Measurements from ENCODE around the gene EP300. TPM values are rescaled to one million over a fixed set of nuclear protein-coding genes. Genes with fewer than 3 reads are reported as not detected.

Gene EP300
- polyA plus RNA-seq, 1 experiment: 19.6 TPM

- peaks cover 4% of the 10 kb centered on the region for H3K27me3 ChIP-seq (ENCODE audit: control insufficient read depth, insufficient read depth, low read length)
- H3K4me3 ChIP-seq (ENCODE audit: low read depth, low read length): peak within 1 kb of the TSS; percentile 99
- no peak for TF ChIP-seq CTCF (IDR thresholded peaks at IDR 0.05; ENCODE audit: low read depth, low read length)
- DNase-seq (ENCODE audit: low read depth, low spot score): peak; percentile 82
- ChIA-PET POLR2A (no interaction called here), CTCF (no interaction called here)
- no peaks in the 10 kb centered on the region for H3K9me3 ChIP-seq (ENCODE audit: control insufficient read depth, insufficient read depth, low read length)
- H3K27ac ChIP-seq (ENCODE audit: low read depth, low read length): no peak within 1 kb of the TSS
These were observed 112.9 kb downstream of the EP300 start, which contains the start of gene L3MBTL2 for GRCh38 chr22:41204992-41205900. Gene L3MBTL2 (plus strand): TSS chr22:41205312. CDS start chr22:41205363, 51 bp downstream.

GRCh38 chr22:41206719-41207118 is 114.3 kb downstream of the EP300 start:
- Histone ChIP-seq H3K27me3 (ENCODE audit: control insufficient read depth, insufficient read depth, low read length) (no peaks in the 10 kb centered on the region), H3K4me3 (ENCODE audit: low read depth, low read length) (no peak overlapping the region), H3K9me3 (ENCODE audit: control insufficient read depth, insufficient read depth, low read length) (no peaks in the 10 kb centered on the region), H3K27ac (ENCODE audit: low read depth, low read length) (no peak overlapping the region)
- POLR2A ChIA-PET: interaction anchor here (0.9 kb wide), 1 partner anchor 11 kb away, joined by 4 read pairs; no protein-coding TSS in a partner anchor
- CTCF ChIA-PET: interaction anchor here (1.0 kb wide), 1 partner anchor 8 kb away, joined by 3 read pairs; no protein-coding TSS in a partner anchor
- DNase-seq (ENCODE audit: low read depth, low spot score): no peak
- no peak for TF ChIP-seq CTCF (IDR thresholded peaks at IDR 0.05; ENCODE audit: low read depth, low read length)

- ChIA-PET CTCF (no interaction called here), POLR2A (no interaction called here)
- Histone ChIP-seq H3K4me3 (ENCODE audit: low read depth, low read length) (no peak overlapping the region), H3K9me3 (ENCODE audit: control insufficient read depth, insufficient read depth, low read length) (peaks cover 12% of the 10 kb centered on the region), H3K27ac (ENCODE audit: low read depth, low read length) (no peak overlapping the region), H3K27me3 (ENCODE audit: control insufficient read depth, insufficient read depth, low read length) (no peaks in the 10 kb centered on the region)
- TF ChIP-seq CTCF (IDR thresholded peaks at IDR 0.05; ENCODE audit: low read depth, low read length): no peak
- no peak for DNase-seq (ENCODE audit: low read depth, low spot score)
These were observed 123.0 kb downstream of the EP300 start for GRCh38 chr22:41215409-41215808.

GRCh38 chr22:41215926-41216325 is 123.5 kb downstream of the EP300 start:
- no peak for DNase-seq (ENCODE audit: low read depth, low spot score)
- CTCF ChIA-PET: no interaction called here
- TF ChIP-seq CTCF (IDR thresholded peaks at IDR 0.05; ENCODE audit: low read depth, low read length): no peak
- POLR2A ChIA-PET: no interaction called here
- no peaks in the 10 kb centered on the region for H3K27me3 ChIP-seq (ENCODE audit: control insufficient read depth, insufficient read depth, low read length)
- peaks cover 12% of the 10 kb centered on the region for H3K9me3 ChIP-seq (ENCODE audit: control insufficient read depth, insufficient read depth, low read length)
- peak overlapping the region; percentile 31 for H3K27ac ChIP-seq (ENCODE audit: low read depth, low read length)
- H3K4me3 ChIP-seq (ENCODE audit: low read depth, low read length): peak overlapping the region; percentile 25; the same call in 1 of the 2 replicates

GRCh38 chr22:41216984-41217383 is 124.6 kb downstream of the EP300 start:
- DNase-seq (ENCODE audit: low read depth, low spot score): peak; percentile 26
- peaks cover 12% of the 10 kb centered on the region for H3K9me3 ChIP-seq (ENCODE audit: control insufficient read depth, insufficient read depth, low read length)
- POLR2A ChIA-PET: interaction anchor here (0.9 to 1.1 kb wide), 2 partner anchors 27 to 86 kb away, joined by 4 read pairs; no protein-coding TSS in a partner anchor
- no peak for TF ChIP-seq CTCF (IDR thresholded peaks at IDR 0.05; ENCODE audit: low read depth, low read length)
- no peaks in the 10 kb centered on the region for H3K27me3 ChIP-seq (ENCODE audit: control insufficient read depth, insufficient read depth, low read length)
- H3K4me3 ChIP-seq (ENCODE audit: low read depth, low read length): peak overlapping the region; percentile 11
- H3K27ac ChIP-seq (ENCODE audit: low read depth, low read length): peak overlapping the region; percentile 95
- CTCF ChIA-PET: interaction anchor here (1.2 kb wide), 1 partner anchor 157 kb away, joined by 5 read pairs; no protein-coding TSS in a partner anchor

Data from AG04450 (cell line).